NCI-H1092 treated with DMSO at 0.1 percent for 48 hours (cell line): ENCODE data around the gene RECK.
"Not testable (repeated sequence)": the region's sequence is repeated elsewhere in the genome, so short reads cannot be mapped to it uniquely, and the experiment has no call there.

Experiments used
- DNase-seq: peaks from one replicate; lab custom pipeline; 2025; lab: John Stamatoyannopoulos, UW

Gene RECK

GRCh38 chr9:36036780-36037548, at the start of gene RECK:
Gene RECK (plus strand): TSS chr9:36036913. CDS start chr9:36036999, 86 bp downstream.
- DNase-seq: peak; percentile 87

- no peak for DNase-seq
These were observed 46.6 kb upstream of the RECK start for GRCh38 chr9:35990155-35990554.

GRCh38 chr9:35993136-35993535, 43.6 kb upstream of the RECK start:
- not testable (repeated sequence) for DNase-seq

GRCh38 chr9:35993976-35994720, 42.6 kb upstream of the RECK start:
- DNase-seq: no peak

- no peak for DNase-seq
These were observed 41.8 kb upstream of the RECK start for GRCh38 chr9:35994959-35995358.

- no peak for DNase-seq
These were observed 40.2 kb upstream of the RECK start for GRCh38 chr9:35996358-35996970.

GRCh38 chr9:35997016-35997415, 39.7 kb upstream of the RECK start:
- not testable (repeated sequence) for DNase-seq

GRCh38 chr9:35998333-35998732, 38.4 kb upstream of the RECK start:
- DNase-seq: no peak

GRCh38 chr9:36005891-36006290, 30.8 kb upstream of the RECK start:
- DNase-seq: no peak

- DNase-seq: no peak
These were observed 30.0 kb upstream of the RECK start for GRCh38 chr9:36006549-36007315.

- DNase-seq: no peak
These were observed 29.4 kb upstream of the RECK start for GRCh38 chr9:36007316-36007708.

GRCh38 chr9:36007852-36008251, 28.9 kb upstream of the RECK start:
- no peak for DNase-seq

GRCh38 chr9:36008774-36009300, 27.9 kb upstream of the RECK start:
- DNase-seq: peak; percentile 68

GRCh38 chr9:36011379-36011778, 25.3 kb upstream of the RECK start:
- DNase-seq: no peak

GRCh38 chr9:36017278-36017677, 19.4 kb upstream of the RECK start:
- DNase-seq: no peak

GRCh38 chr9:36018129-36018528, 18.6 kb upstream of the RECK start:
- DNase-seq: no peak

- no peak for DNase-seq
These were observed 17.6 kb upstream of the RECK start for GRCh38 chr9:36018891-36019720.

GRCh38 chr9:36021968-36022367, 14.7 kb upstream of the RECK start:
- no peak for DNase-seq

GRCh38 chr9:36023260-36024048, 13.3 kb upstream of the RECK start:
- DNase-seq: peak; percentile 47

GRCh38 chr9:36025746-36026145, 11.0 kb upstream of the RECK start:
- no peak for DNase-seq
